DLD1 (cell line): ENCODE data around the gene PDE6A.

ENCODE experiments used
- in situ Hi-C: cut with HindIII; loops from 2 replicates; pipeline ENCODE4 v1.10.0; 2017; ENCODE audit warnings: low sequenced_read_pairs

The PDE6A gene

GRCh38 chr5:149944666-149945065 lies at the start of gene PDE6A:
TSS of gene PDE6A (minus strand) at chr5:149944793. CDS start at chr5:149944673, 120 bp downstream.
- in situ Hi-C loops = no loop called here

GRCh38 chr5:149993471-149993870 lies 48.9 kb upstream of the PDE6A start:
- in situ Hi-C loops = no loop called here

- in situ Hi-C loops = no loop called here
Measured at GRCh38 chr5:149990518-149991376, 46.2 kb upstream of the PDE6A start.

- in situ Hi-C loops = loop anchor here (10.0 kb wide), 1 partner anchor 353 kb away; no protein-coding TSS in a partner anchor
Measured at GRCh38 chr5:149988126-149988525, 43.5 kb upstream of the PDE6A start.

- in situ Hi-C loops = loop anchor here (10.0 kb wide), 1 partner anchor 348 kb away; no protein-coding TSS in a partner anchor
Measured at GRCh38 chr5:149982505-149982904, 37.9 kb upstream of the PDE6A start.

GRCh38 chr5:149981206-149981605 lies 36.6 kb upstream of the PDE6A start:
- in situ Hi-C loops = loop anchor here (10.0 kb wide), 1 partner anchor 346 kb away; no protein-coding TSS in a partner anchor

GRCh38 chr5:149979896-149980295 lies 35.3 kb upstream of the PDE6A start:
- in situ Hi-C loops = loop anchor here (10.0 kb wide), 1 partner anchor 345 kb away; no protein-coding TSS in a partner anchor

GRCh38 chr5:149975409-149975808 lies 30.8 kb upstream of the PDE6A start:
- in situ Hi-C loops = no loop called here

- in situ Hi-C loops = no loop called here
Measured at GRCh38 chr5:149969181-149969930, 24.8 kb upstream of the PDE6A start.

- in situ Hi-C loops = no loop called here
Measured at GRCh38 chr5:149966946-149967345, 22.4 kb upstream of the PDE6A start.

- in situ Hi-C loops = no loop called here
Measured at GRCh38 chr5:149963729-149964128, 19.1 kb upstream of the PDE6A start.

GRCh38 chr5:149962601-149963300 lies 18.2 kb upstream of the PDE6A start:
- in situ Hi-C loops = no loop called here

GRCh38 chr5:149961957-149962409 lies 17.4 kb upstream of the PDE6A start:
- in situ Hi-C loops = no loop called here

GRCh38 chr5:149961186-149961685 lies 16.6 kb upstream of the PDE6A start:
- in situ Hi-C loops = no loop called here

GRCh38 chr5:149960272-149961185 lies 15.9 kb upstream of the PDE6A start, which contains the start of gene SLC26A2:
TSS of gene SLC26A2 (plus strand) at chr5:149960758. CDS start at chr5:149977653, 16,895 bp downstream.
- in situ Hi-C loops = no loop called here

GRCh38 chr5:149959406-149960236 lies 15.0 kb upstream of the PDE6A start:
- in situ Hi-C loops = no loop called here

- in situ Hi-C loops = no loop called here
Measured at GRCh38 chr5:149957855-149958254, 13.3 kb upstream of the PDE6A start.

GRCh38 chr5:149956685-149957084 lies 12.1 kb upstream of the PDE6A start:
- in situ Hi-C loops = no loop called here

- in situ Hi-C loops = no loop called here
Measured at GRCh38 chr5:149954798-149955197, 10.2 kb upstream of the PDE6A start.
